Osteoblast (primary cell): Measurements from ENCODE around the gene C11orf98. TPM values are rescaled to one million over a fixed set of nuclear protein-coding genes. Genes with fewer than 3 reads are reported as not detected.

Source experiments
- DNase-seq: peaks from one replicate; pipeline ENCODE4 v3.0.0; 2011; ENCODE audit warnings: low spot score, mixed read lengths; ENCODE audit not compliant: insufficient read length; ENCODE audit errors: missing footprints
- H2AFZ ChIP-seq: 2 replicates; pipeline ENCODE4 v1.6.0; 2011; ENCODE audit warnings: mild to moderate bottlenecking, low read length
- H3K27ac ChIP-seq: 2 replicates; pipeline ENCODE4 v1.5.1; 2011; ENCODE audit warnings: mild to moderate bottlenecking, low read depth, low read length, moderate library complexity
- H3K27me3 ChIP-seq: 2 replicates; pipeline ENCODE4 v1.6.0; 2012; ENCODE audit warnings: mild to moderate bottlenecking, control low read depth, inconsistent platforms, low read length, moderate library complexity; ENCODE audit not compliant: insufficient read depth
- H3K36me3 ChIP-seq: 2 replicates; pipeline ENCODE4 v1.5.1; 2011; ENCODE audit warnings: mild to moderate bottlenecking, low read length, control low read depth, moderate library complexity; ENCODE audit not compliant: insufficient read depth
- H3K4me1 ChIP-seq: 2 replicates; pipeline ENCODE4 v1.5.1; 2011; ENCODE audit warnings: mild to moderate bottlenecking, low read length, control low read depth, moderate library complexity; ENCODE audit not compliant: insufficient read depth
- H3K4me2 ChIP-seq: 2 replicates; pipeline ENCODE4 v1.6.0; 2011; ENCODE audit warnings: mild to moderate bottlenecking, low read length; ENCODE audit not compliant: insufficient read depth
- H3K4me3 ChIP-seq: fragments of 200-600 bp; sonication (generic); 3 replicates; pipeline ENCODE4 v1.5.1; 2012; ENCODE audit warnings: mild to moderate bottlenecking, low read length, inconsistent platforms; ENCODE audit not compliant: insufficient read depth
- H3K79me2 ChIP-seq: 2 replicates; pipeline ENCODE4 v1.6.0; 2012; ENCODE audit warnings: mild to moderate bottlenecking, low read length, control low read depth, inconsistent platforms; ENCODE audit not compliant: insufficient read depth
- H3K9me3 ChIP-seq: 2 replicates; pipeline ENCODE4 v1.5.1; 2011; ENCODE audit warnings: low read depth, low read length, control low read depth
- H4K20me1 ChIP-seq: 2 replicates; pipeline ENCODE4 v1.6.0; 2012; ENCODE audit warnings: mild to moderate bottlenecking, low read length, control low read depth; ENCODE audit not compliant: insufficient read depth
- CTCF ChIP-seq: IDR thresholded peaks from 2 replicates; pipeline ENCODE4 v1.5.1; 2011; ENCODE audit warnings: mild to moderate bottlenecking, low read depth, low read length, moderate library complexity; ENCODE audit errors: extremely low read depth
- total RNA-seq: library from RNA; depleted of rRNA; stranded (reverse); fragments of >200 nt; gene quantifications from 2 replicates; pipeline ENCODE4 v1.2.3, GENCODE V29; 2012

The C11orf98 gene
- total RNA-seq, 1 donor: 17.4 TPM

- H4K20me1 ChIP-seq: no peaks in the 10 kb centered on the region
- H3K4me3 ChIP-seq: no peak overlapping the region
- peak; percentile 95 for DNase-seq
- H3K27me3 ChIP-seq: no peaks in the 10 kb centered on the region
- TF ChIP-seq CTCF: peak; percentile 65
- H3K27ac ChIP-seq: no peak overlapping the region
- H3K4me2 ChIP-seq: no peak overlapping the region
- peaks cover 23% of the 10 kb centered on the region for H3K4me1 ChIP-seq
- peaks cover 27% of the 10 kb centered on the region for H3K79me2 ChIP-seq
- peaks cover 21% of the 10 kb centered on the region for H3K36me3 ChIP-seq
- H2AFZ ChIP-seq: peak overlapping the region; percentile 16
- H3K9me3 ChIP-seq: no peaks in the 10 kb centered on the region
Observed at GRCh38 chr11:62680825-62681240, 15.8 kb upstream of the C11orf98 start.

- peaks cover 23% of the 10 kb centered on the region for H3K4me1 ChIP-seq
- H3K9me3 ChIP-seq: no peaks in the 10 kb centered on the region
- peak; percentile 97 for DNase-seq
- H3K27ac ChIP-seq: peak within 1 kb of the TSS; percentile 84
- no peaks in the 10 kb centered on the region for H4K20me1 ChIP-seq
- H3K79me2 ChIP-seq: peaks cover 32% of the 10 kb centered on the region
- peak within 1 kb of the TSS; percentile 81 for H2AFZ ChIP-seq
- peak within 1 kb of the TSS; percentile 83 for H3K4me3 ChIP-seq
- peaks cover 26% of the 10 kb centered on the region for H3K36me3 ChIP-seq
- peak within 1 kb of the TSS; percentile 86 for H3K4me2 ChIP-seq
- no peak for TF ChIP-seq CTCF
- H3K27me3 ChIP-seq: no peaks in the 10 kb centered on the region
Observed at GRCh38 chr11:62678770-62679696, 14.0 kb upstream of the C11orf98 start, which contains the start of gene UBXN1. TSS of gene UBXN1 (minus strand) at chr11:62679073. CDS start at chr11:62678923, 150 bp downstream.

GRCh38 chr11:62678433-62678769, 13.4 kb upstream of the C11orf98 start:
- Histone ChIP-seq H4K20me1 (no peaks in the 10 kb centered on the region), H3K4me3 (peak overlapping the region; percentile 83), H3K27me3 (no peaks in the 10 kb centered on the region), H3K36me3 (peaks cover 32% of the 10 kb centered on the region), H3K9me3 (no peaks in the 10 kb centered on the region), H3K4me2 (peak overlapping the region; percentile 86), H2AFZ (peak overlapping the region; percentile 81), H3K27ac (peak overlapping the region; percentile 84), H3K4me1 (peaks cover 23% of the 10 kb centered on the region), H3K79me2 (peaks cover 38% of the 10 kb centered on the region)
- no peak for DNase-seq
- TF ChIP-seq CTCF: no peak

- Histone ChIP-seq H3K4me2 (peak overlapping the region; percentile 86), H3K27me3 (no peaks in the 10 kb centered on the region), H3K79me2 (peaks cover 42% of the 10 kb centered on the region), H3K4me1 (peaks cover 29% of the 10 kb centered on the region), H3K4me3 (peak overlapping the region; percentile 83), H3K27ac (peak overlapping the region; percentile 84), H4K20me1 (no peaks in the 10 kb centered on the region), H3K9me3 (no peaks in the 10 kb centered on the region), H2AFZ (no peak overlapping the region), H3K36me3 (peaks cover 38% of the 10 kb centered on the region)
- DNase-seq: no peak
- TF ChIP-seq CTCF: no peak
Observed at GRCh38 chr11:62677714-62678113, 12.7 kb upstream of the C11orf98 start.
